GM19193 (cell line): ENCODE measurements around the gene CDC25C.
A peak's percentile ranks its signal among the peaks of the same experiment; 100 is the strongest.

Experiments used
- POLR2A ChIP-seq: IDR thresholded peaks from 4 replicates; pipeline ENCODE4 v1.6.1; 2011; ENCODE audit not compliant: insufficient read depth, insufficient read length; ENCODE audit errors: extremely low read depth

The CDC25C gene

GRCh38 chr5:138352722-138353559 is 21.3 kb upstream of the CDC25C start:
- peak; percentile 47 for TF ChIP-seq POLR2A

- peak; percentile 10 for TF ChIP-seq POLR2A
These were observed 20.6 kb upstream of the CDC25C start, which contains the start of gene KDM3B for GRCh38 chr5:138352071-138352721. Gene KDM3B, plus strand, starts transcription at chr5:138352685. Its CDS starts 111 bp downstream, at chr5:138352796.

GRCh38 chr5:138351517-138351916 is 19.9 kb upstream of the CDC25C start:
- no peak for TF ChIP-seq POLR2A

GRCh38 chr5:138351056-138351455 is 19.5 kb upstream of the CDC25C start:
- no peak for TF ChIP-seq POLR2A

- TF ChIP-seq POLR2A: no peak
These were observed 18.9 kb upstream of the CDC25C start for GRCh38 chr5:138350563-138350890.

GRCh38 chr5:138349852-138350562 is 18.4 kb upstream of the CDC25C start:
- no peak for TF ChIP-seq POLR2A

GRCh38 chr5:138346889-138347288 is 15.3 kb upstream of the CDC25C start:
- TF ChIP-seq POLR2A: peak; percentile 18

- TF ChIP-seq POLR2A: no peak
These were observed 13.5 kb upstream of the CDC25C start for GRCh38 chr5:138344887-138345622.

- TF ChIP-seq POLR2A: no peak
These were observed 8.4 kb upstream of the CDC25C start for GRCh38 chr5:138340008-138340407.

GRCh38 chr5:138339464-138339863 is 7.9 kb upstream of the CDC25C start:
- TF ChIP-seq POLR2A: no peak

- TF ChIP-seq POLR2A: no peak
These were observed 7.5 kb upstream of the CDC25C start for GRCh38 chr5:138339091-138339456.

- no peak for TF ChIP-seq POLR2A
These were observed 6.9 kb upstream of the CDC25C start for GRCh38 chr5:138338411-138339090.

- peak; percentile 100 for TF ChIP-seq POLR2A
These were observed 6.2 kb upstream of the CDC25C start, which contains the start of gene FAM53C for GRCh38 chr5:138337685-138338410. Gene FAM53C, plus strand, starts transcription at chr5:138338266. Its CDS starts 3,070 bp downstream, at chr5:138341336.

- TF ChIP-seq POLR2A: no peak
These were observed 5.5 kb upstream of the CDC25C start for GRCh38 chr5:138336952-138337684.
